OCI-LY1 (cell line): ENCODE data around the gene SNX18.

Source experiments
- CTCF ChIP-seq: fragments of 200-600 bp; sonication (generic), shearing (Covaris generic); IDR thresholded peaks from 2 replicates; pipeline ENCODE4 v1.5.1; 2017; ENCODE audit warnings: mild to moderate bottlenecking, antibody characterized with exemption, low read length, moderate library complexity, mixed read lengths
- EZH2 ChIP-seq: fragments of 200-600 bp; sonication (generic), shearing (Covaris generic); IDR thresholded peaks from 2 replicates; pipeline ENCODE4 v1.8.0; 2017; ENCODE audit warnings: borderline replicate concordance, mixed run types, mild to moderate bottlenecking, antibody characterized with exemption, low read length, moderate library complexity, mixed read lengths

DNA sequence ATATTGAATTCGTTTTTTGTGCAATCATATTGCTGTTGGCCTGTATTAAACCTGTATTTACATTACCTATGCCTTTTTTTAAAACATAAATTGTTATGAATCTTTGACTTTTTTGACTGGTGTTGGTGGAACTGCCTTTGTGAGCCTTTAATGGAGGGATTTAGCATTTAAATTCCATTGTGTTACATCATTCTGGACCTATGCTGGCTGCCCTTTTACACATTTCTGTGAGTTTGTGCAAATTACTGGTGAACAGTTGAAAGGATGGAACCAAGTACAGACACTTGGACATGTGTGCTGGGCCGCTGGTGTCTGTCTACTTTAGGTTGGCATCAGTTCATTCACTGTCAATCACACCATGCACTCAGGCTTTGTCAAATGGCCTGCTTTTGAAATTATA lies 3.4 kb downstream of the SNX18 start:
- TF ChIP-seq CTCF (no peak), EZH2 (no peak)
